Measurements from ENCODE around the gene CACNA1D.

DNA sequence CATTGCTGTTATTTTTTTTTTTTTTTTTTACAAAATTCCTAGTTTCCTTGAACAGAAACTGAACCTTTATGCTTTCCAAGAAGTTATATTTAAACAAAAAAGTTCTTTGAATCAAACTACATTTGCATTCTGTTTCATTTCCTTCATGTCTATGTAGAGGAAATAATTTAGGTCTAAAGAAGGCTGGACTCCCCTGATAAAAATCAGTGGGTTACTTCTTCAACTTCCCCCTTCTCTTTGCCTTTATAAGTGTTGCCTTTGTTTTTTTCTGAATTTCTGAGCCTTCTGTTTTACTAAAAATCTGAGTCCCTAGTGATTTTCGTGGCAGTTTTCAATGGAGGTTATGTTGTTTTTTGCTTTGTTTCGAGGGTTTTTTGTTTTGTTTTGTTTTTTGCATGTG lies 199.0 kb downstream of the CACNA1D start:
- TF ChIP-seq EZH2 (IDR thresholded peaks at IDR 0.05) (no peak), POLR2AphosphoS5 (IDR thresholded peaks at IDR 0.05; ENCODE audit: borderline replicate concordance, low read depth, low read length) (no peak)
